HG03097 (cell line): ENCODE measurements around the gene RAP1GAP2.
"Not testable (repeated sequence)": the region's sequence is repeated elsewhere in the genome, so short reads cannot be mapped to it uniquely, and the experiment has no call there.

Experiments used
- ATAC-seq: cut with Tn5 transposase; IDR thresholded peaks from one replicate; pipeline ENCODE4 v1.9.1; 2021; ENCODE audit not compliant: unreplicated experiment, low FRiP score

Gene RAP1GAP2

GRCh38 chr17:2963332-2964027, 167.2 kb downstream of the RAP1GAP2 start:
- ATAC-seq = no peak

GRCh38 chr17:2964028-2964356, 167.8 kb downstream of the RAP1GAP2 start:
- ATAC-seq = no peak

- ATAC-seq = no peak
Measured at GRCh38 chr17:2964370-2964769, 168.1 kb downstream of the RAP1GAP2 start.

DNA sequence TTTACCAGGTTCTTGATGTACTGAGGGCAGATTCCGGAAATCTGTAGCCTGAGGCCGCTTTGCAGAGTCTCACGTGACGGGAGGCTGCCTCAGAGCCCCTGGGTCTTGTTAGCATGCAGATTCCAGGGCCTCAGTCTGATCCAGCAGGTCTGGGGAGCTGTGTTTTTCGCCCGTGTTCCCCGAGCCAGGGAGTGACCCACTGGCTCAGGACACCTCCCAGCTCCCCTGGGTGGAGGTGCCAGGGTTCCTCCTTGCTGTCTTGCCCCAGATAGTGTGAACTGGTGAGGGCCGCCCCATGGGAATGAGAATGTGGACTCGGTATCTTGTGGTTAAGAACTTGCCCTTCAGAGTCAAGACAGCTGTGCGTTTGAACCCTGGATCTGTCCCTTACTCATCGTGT, 168.6 kb downstream of the RAP1GAP2 start:
- no peak for ATAC-seq

DNA sequence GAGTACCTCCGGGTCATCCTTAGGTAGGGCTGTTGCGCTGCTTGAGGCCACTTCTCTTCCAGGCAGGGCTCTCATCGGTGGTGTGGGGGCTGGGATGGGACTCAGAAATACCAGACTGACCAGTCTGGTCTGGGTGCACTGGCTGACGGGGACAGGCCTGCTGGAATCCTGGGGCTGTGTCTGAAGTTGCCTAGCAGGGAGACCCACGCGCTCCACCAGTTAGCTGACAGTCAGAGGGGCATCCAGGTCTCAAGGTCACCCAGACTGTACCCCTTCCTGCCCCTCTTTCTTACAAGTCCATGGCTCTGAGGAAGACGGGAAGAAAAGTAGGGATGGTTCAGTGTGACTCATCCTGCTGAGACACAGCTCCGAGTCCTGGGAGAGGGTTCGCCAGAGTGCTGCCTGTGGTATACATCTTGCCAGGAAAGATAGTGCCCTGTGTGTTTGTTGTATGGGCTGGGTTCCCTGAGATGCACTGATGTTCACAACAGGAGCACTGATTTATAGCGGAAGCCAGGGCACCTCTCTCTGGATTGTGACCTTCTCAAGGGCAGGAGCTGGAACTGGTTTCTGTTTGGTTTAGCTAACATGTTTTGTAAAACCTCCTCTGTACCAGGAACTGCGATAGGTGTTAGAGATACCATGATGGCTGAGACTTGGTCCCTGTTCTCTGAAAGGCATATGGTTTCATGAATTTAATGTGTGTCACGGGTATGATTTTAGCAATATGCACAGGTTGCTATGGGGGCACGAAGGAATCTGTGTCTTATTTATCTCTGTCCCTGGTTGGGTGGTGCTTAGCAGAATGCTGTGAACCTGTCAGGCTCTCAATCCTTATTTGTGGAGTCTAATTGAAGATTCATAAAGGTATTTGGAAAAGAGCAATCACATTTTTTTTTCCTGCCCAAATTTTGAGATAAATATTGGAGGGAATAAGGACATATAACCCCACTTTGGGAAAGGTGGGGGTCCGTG, 169.7 kb downstream of the RAP1GAP2 start:
- no peak for ATAC-seq

GRCh38 chr17:2967515-2967914, 171.3 kb downstream of the RAP1GAP2 start:
- ATAC-seq = no peak

DNA sequence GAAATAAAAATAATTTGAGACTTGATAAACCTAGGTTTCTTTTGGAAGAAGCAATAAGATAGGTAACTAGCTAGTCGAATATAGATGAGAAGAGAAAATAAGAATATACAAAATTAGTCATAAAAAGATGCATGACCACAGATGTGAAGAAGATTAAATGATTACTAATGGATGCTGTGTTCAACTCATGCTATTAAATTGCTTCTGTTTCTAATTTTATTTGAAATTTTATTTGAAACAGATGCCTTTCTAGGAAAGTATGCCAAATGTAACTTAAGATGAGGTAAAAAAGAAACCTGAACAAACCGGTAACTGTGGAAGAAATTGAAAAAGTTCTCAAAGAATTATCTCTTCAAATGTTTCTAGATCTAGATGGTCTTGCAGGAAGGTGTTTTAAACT, 175.6 kb downstream of the RAP1GAP2 start:
- no peak for ATAC-seq

DNA sequence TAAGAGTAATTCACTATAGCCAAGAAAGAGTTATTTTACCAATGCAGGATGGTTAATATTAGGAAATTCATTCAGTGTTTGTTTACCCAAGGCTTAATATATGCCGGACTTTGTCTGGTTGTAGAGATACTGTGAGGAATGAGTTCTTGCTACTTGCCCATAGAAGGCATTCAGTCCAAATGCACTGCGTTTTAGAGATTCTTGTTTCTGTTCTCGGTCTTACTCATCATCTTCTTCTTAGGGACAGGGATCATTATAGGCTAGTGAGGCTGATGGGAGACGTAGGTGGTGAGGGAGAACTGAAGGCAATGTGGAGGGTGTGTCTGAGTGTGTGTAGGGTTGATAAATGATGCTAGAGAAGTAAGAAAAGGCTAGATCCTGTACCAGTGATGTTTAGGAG, 176.5 kb downstream of the RAP1GAP2 start:
- ATAC-seq = no peak

- ATAC-seq = no peak
Measured at GRCh38 chr17:2974347-2974746, 178.1 kb downstream of the RAP1GAP2 start.

DNA sequence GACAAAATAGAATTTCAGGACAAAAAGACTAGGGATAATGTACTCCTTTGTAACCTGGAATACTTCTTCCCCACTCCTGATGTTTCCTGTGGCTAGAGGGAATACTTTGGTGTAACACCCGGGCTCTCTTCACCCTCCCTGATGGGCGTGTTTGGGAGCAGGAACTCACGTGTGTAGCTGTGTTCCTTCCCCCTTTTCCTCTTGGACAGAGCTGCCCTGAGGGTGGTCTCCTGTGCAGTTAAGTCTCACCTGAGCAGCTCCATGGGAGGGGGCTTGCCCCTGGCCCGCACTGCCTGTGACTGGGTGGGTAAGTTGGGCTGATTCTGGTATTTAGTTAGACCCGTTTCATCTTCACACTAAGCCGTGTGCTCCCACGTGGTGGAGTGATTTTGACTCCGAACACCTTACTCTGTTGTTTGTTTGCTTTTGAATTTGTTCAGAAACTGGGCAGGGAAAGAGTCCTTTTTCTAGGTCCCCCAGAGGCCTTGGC, 179.3 kb downstream of the RAP1GAP2 start:
- ATAC-seq = no peak

DNA sequence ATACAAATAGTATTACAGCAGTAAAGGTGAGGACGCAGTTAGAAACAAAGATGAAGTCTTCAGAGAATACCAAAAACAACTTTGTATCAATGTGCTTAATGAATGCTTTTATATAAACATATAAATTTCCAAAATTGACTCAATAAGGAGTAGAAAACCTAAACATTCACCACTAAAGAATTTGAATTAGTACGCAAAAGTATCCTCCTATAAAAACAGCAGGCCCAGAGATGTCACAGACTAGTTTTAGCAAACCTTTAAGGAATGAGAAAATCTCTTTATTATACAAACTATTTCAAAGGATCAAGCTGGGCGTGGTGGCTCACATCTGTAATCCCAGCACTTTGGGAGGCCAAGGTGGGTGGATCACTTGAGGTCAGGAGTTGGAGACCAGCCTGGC, 180.9 kb downstream of the RAP1GAP2 start:
- ATAC-seq = no peak

DNA sequence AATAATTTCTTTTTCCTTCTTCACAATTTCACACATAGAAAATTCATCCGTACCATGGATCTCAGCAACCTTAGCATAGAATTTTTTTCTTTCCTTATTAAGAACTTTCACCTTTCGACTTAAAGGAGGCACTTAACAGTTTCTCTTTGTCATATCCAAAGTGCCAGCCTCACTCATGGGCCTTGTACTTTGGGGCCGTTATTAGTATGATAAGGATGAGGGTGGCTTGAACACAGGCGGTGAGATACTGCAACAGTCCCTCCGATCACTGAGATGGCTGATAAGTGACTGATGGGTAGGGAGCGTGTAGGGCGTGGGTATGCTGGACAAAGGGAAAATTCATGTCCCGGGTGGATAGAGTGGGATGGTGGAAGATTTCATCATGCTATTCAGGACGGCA, 181.9 kb downstream of the RAP1GAP2 start:
- no peak for ATAC-seq

GRCh38 chr17:2978991-2979390, 182.8 kb downstream of the RAP1GAP2 start:
- ATAC-seq = no peak

DNA sequence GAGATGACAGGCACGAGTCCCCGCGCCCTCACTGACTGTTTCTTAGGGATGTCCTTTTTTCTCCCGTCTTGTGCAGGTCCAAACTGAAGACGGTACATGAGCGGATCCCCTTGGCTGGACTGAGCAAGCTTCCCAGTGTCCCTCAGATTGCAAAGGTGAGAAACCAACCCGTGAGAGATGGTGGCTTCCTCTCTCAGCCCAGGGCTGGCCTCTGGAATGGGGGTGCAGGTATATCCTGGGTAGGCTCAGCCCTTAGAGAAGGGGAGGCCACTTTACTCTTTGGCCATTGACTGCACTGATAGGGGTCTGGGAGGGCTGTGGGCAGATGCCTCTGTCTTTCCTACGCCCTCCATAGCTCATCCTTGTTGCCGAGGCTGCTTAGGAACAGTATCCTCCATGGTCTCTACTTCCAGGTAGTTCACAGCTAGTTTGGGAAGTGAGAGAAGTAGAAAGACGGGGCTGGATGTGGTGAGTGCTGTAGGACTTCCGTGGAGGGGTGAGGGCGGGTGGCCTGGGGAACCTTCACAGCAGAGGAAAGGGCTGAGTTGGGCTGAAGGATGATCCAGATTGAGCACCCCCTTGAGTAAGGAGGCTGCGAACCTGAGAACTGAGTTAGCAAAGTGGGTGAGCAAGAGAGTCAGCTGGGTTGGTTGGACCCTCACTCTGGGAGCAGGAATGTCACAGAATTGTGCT, 184.1 kb downstream of the RAP1GAP2 start:
- no peak for ATAC-seq

DNA sequence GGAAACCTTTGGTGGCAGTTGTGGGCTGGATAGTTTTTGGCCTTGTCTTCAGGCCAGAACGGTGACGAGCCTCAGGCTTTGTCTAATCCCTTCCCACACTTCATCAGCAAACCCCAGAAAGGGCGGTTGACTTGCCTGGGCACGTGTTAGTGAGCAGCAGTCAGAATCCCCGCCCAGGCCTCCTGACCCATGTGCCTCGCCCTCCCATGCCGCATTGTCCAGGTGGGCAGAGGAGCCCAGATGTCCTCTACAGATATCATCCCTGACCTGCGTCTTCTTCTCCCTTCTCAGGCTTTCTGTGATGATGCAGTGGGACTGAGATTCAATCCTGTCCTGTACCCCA, 184.6 kb downstream of the RAP1GAP2 start:
- no peak for ATAC-seq

DNA sequence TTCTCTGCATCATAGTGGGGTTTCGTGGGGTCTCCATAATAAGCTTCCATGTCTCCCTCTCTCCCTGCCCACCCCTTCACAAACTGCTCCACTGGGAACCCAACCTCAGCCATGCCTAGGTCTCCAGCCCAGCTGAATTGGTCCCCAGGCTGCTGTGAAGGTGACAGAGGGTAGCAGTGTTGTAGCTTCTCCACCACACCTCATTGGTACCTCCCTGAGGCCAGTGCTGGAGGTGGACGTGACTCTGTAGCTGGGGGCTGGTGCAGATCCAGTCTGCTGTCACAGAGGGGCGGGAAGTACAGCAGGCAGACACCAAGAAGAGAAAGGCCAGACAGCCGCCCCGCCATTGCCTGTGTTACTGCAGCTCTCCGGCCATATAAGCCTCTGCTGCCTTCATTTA, 185.1 kb downstream of the RAP1GAP2 start:
- no peak for ATAC-seq

DNA sequence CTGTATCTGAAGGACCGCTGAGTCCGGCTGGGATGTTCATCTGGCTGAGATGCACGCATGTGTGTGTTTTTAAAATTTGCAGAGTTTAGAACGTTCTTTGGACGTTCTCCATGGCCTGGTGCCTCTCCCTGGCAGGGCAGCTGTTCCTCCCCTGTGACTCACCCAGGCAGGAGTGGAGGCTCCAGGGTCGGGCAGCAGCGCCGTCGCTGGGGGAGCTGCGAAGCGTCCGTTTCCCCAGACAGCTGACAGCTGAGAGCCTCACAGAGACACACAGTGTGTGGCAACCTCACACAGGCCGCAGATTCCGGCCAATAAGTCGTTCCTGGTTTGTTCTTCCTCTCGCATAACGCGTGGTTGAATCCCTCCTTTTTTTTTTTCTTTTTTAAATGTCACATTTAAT, 186.6 kb downstream of the RAP1GAP2 start:
- ATAC-seq = no peak

DNA sequence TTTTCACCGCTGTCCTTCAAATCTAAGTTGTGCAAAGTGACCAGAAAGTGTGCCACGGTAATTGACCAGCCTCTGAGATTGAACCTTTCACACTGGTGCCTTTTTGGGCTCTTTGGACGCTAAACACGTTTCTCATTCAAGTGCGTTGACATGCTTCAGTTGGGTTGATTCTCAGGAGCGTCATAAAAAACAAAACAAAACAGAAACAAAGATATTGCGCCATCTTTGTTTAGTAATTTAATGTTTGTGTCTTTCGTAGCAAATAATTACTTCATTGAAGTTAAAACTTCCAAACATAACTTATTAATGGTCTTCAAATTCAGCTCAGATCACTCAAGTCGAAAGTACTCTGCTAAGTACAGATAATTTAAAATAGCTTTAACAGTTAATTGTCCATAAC, 187.0 kb downstream of the RAP1GAP2 start:
- no peak for ATAC-seq

DNA sequence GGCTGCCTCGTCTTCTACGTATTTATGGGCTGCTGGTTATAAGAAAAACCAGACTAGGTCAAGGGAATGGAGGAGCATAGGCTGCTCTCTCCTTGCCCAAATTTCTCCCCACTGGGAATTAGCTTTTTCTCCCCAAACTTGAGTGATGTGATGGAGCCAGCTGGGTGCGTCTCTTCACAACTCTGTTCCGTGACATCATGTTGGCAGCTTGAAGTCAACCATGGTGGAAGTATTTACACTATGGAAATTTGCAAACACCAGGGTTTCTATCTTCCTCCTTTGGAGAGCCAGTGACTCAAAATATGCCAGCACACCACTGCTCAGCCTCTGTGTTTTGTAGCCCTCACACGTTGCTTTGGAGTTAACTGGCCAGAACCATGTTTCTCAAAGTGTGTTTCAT, 189.1 kb downstream of the RAP1GAP2 start:
- ATAC-seq = no peak

GRCh38 chr17:2986925-2987324, 190.7 kb downstream of the RAP1GAP2 start:
- no peak for ATAC-seq

GRCh38 chr17:2989396-2989795, 193.2 kb downstream of the RAP1GAP2 start:
- not testable (repeated sequence) for ATAC-seq
